Epithelial cell of esophagus (primary cell): ENCODE measurements around the gene DDX27.

Source experiments
- DNase-seq: peaks from one replicate; pipeline ENCODE4 v3.0.0; 2010; ENCODE audit warnings: low read depth
- H3K4me3 ChIP-seq: 2 replicates; pipeline ENCODE4 v1.5.1; 2011; ENCODE audit warnings: mild to moderate bottlenecking, low read length, control low read depth
- CTCF ChIP-seq: IDR thresholded peaks from 2 replicates; pipeline ENCODE4 v1.5.1; 2011; ENCODE audit warnings: low read depth, mild to moderate bottlenecking, low read length, control low read depth, inconsistent platforms; ENCODE audit not compliant: insufficient read depth; ENCODE audit errors: missing control alignments

Gene DDX27

GRCh38 chr20:49219924-49220831, 962 bp downstream of the DDX27 start:
- TF ChIP-seq CTCF, result no peak
- no peak for DNase-seq
- peak overlapping the region; percentile 100 for H3K4me3 ChIP-seq

DNA sequence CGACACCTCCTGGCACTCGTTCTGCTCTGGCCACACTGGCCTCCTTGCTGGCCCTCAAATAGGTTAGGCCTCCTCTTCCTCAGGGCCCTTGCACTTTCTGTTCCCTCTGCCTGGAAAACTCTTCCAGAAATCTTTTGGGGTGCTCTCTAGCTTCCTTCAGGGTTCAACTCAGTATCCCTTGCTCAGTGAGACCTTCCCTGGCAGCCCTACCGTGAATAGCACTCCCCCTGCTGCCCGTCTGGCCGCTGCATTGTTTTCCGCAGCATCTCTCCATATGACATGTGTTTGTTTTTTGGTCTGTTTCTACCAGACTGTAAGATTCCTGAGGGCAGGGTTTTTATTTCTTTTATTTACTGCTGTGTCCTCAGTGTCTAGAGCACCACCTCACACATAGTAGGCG, 6.7 kb downstream of the DDX27 start:
- TF ChIP-seq CTCF, result no peak
- no peak for DNase-seq
- no peak overlapping the region for H3K4me3 ChIP-seq

GRCh38 chr20:49228676-49229075, 9.5 kb downstream of the DDX27 start:
- DNase-seq, result no peak
- no peak for TF ChIP-seq CTCF
- H3K4me3 ChIP-seq, result no peak overlapping the region

GRCh38 chr20:49229381-49229780, 10.2 kb downstream of the DDX27 start:
- TF ChIP-seq CTCF, result no peak
- no peak for DNase-seq
- no peak overlapping the region for H3K4me3 ChIP-seq

GRCh38 chr20:49230021-49230420, 10.8 kb downstream of the DDX27 start:
- H3K4me3 ChIP-seq, result no peak overlapping the region
- no peak for TF ChIP-seq CTCF
- DNase-seq, result no peak

- no peak for DNase-seq
- no peak for TF ChIP-seq CTCF
- no peak overlapping the region for H3K4me3 ChIP-seq
Measured at GRCh38 chr20:49230561-49231133, 11.4 kb downstream of the DDX27 start.
